GM18909 (cell line): ENCODE results near the gene PRLH.
"Not testable (repeated sequence)": the region's sequence is repeated elsewhere in the genome, so short reads cannot be mapped to it uniquely, and the experiment has no call there.

Experiments used
- ATAC-seq: cut with Tn5 transposase; IDR thresholded peaks from one replicate; pipeline ENCODE4 v1.9.1; 2021; ENCODE audit warnings: mild to moderate bottlenecking; ENCODE audit not compliant: unreplicated experiment, poor library complexity

The PRLH gene

GRCh38 chr2:237577956-237578870 is 11.8 kb downstream of the PRLH start:
- no peak for ATAC-seq

- ATAC-seq: no peak
These were observed 15.0 kb downstream of the PRLH start for GRCh38 chr2:237581326-237581725.

- ATAC-seq: no peak
These were observed 15.7 kb downstream of the PRLH start for GRCh38 chr2:237581751-237582746.

GRCh38 chr2:237583385-237584295 is 17.3 kb downstream of the PRLH start:
- ATAC-seq: no peak

- ATAC-seq: no peak
These were observed 19.3 kb downstream of the PRLH start for GRCh38 chr2:237585590-237586221.

GRCh38 chr2:237588044-237588696 is 21.8 kb downstream of the PRLH start:
- no peak for ATAC-seq

- ATAC-seq: no peak
These were observed 24.1 kb downstream of the PRLH start, which contains the start of gene RAB17 for GRCh38 chr2:237590272-237591140. TSS of gene RAB17 (minus strand) at chr2:237590734. CDS start at chr2:237586154, 4,580 bp downstream.

- no peak for ATAC-seq
These were observed 24.9 kb downstream of the PRLH start for GRCh38 chr2:237591141-237591881.

- no peak for ATAC-seq
These were observed 26.1 kb downstream of the PRLH start for GRCh38 chr2:237592425-237592980.

- ATAC-seq: no peak
These were observed 26.7 kb downstream of the PRLH start for GRCh38 chr2:237593036-237593435.

- ATAC-seq: no peak
These were observed 27.4 kb downstream of the PRLH start for GRCh38 chr2:237593596-237594320.

- no peak for ATAC-seq
These were observed 28.1 kb downstream of the PRLH start for GRCh38 chr2:237594514-237594871.

- ATAC-seq: not testable (repeated sequence)
These were observed 29.6 kb downstream of the PRLH start for GRCh38 chr2:237595829-237596519.

- no peak for ATAC-seq
These were observed 30.3 kb downstream of the PRLH start for GRCh38 chr2:237596520-237597195.
